Epithelial cell of esophagus (primary cell): Measurements from ENCODE around the gene AQP3.
"Not testable (repeated sequence)": the region's sequence is repeated elsewhere in the genome, so short reads cannot be mapped to it uniquely, and the experiment has no call there.

Experiments
- DNase-seq: peaks from one replicate; pipeline ENCODE4 v3.0.0; 2010; ENCODE audit warnings: low read depth
- H3K4me3 ChIP-seq: 2 replicates; pipeline ENCODE4 v1.5.1; 2011; ENCODE audit warnings: mild to moderate bottlenecking, low read length, control low read depth
- CTCF ChIP-seq: IDR thresholded peaks from 2 replicates; pipeline ENCODE4 v1.5.1; 2011; ENCODE audit warnings: low read depth, mild to moderate bottlenecking, low read length, control low read depth, inconsistent platforms; ENCODE audit not compliant: insufficient read depth; ENCODE audit errors: missing control alignments

Gene AQP3

GRCh38 chr9:33393581-33393980, 53.8 kb downstream of the AQP3 start:
- TF ChIP-seq CTCF = no peak
- DNase-seq = no peak
- no peak overlapping the region for H3K4me3 ChIP-seq

- not testable (repeated sequence) for H3K4me3 ChIP-seq, DNase-seq
Observed at GRCh38 chr9:33392591-33393021, 54.8 kb downstream of the AQP3 start.
